GM12892 (cell line): ENCODE data around the gene KIF3B.
A peak's percentile ranks its signal among the peaks of the same experiment; 100 is the strongest.
"Not testable (repeated sequence)": the region's sequence is repeated elsewhere in the genome, so short reads cannot be mapped to it uniquely, and the experiment has no call there.

Source experiments
- DNase-seq: peaks from one replicate; pipeline ENCODE4 v3.0.0; 2011; ENCODE audit not compliant: insufficient read length
- FAIRE-seq: peaks from 2 replicates; lab custom pipeline; 2011; peaks lifted over from hg19 to GRCh38; lab: Jason Lieb, UNC
- POLR2A ChIP-seq: IDR thresholded peaks from 2 replicates; pipeline ENCODE4 v1.6.1; 2011; ENCODE audit warnings: low read depth, low read length, control low read depth
- POLR2AphosphoS5 ChIP-seq: IDR thresholded peaks from 2 replicates; pipeline ENCODE4 v1.6.1; 2011; ENCODE audit warnings: low read depth, low read length, control low read depth
- TAF1 ChIP-seq: IDR thresholded peaks from 2 replicates; pipeline ENCODE4 v1.6.1; 2011; ENCODE audit warnings: low read depth, mild to moderate bottlenecking, control low read depth, low read length, borderline replicate concordance

KIF3B gene

DNA sequence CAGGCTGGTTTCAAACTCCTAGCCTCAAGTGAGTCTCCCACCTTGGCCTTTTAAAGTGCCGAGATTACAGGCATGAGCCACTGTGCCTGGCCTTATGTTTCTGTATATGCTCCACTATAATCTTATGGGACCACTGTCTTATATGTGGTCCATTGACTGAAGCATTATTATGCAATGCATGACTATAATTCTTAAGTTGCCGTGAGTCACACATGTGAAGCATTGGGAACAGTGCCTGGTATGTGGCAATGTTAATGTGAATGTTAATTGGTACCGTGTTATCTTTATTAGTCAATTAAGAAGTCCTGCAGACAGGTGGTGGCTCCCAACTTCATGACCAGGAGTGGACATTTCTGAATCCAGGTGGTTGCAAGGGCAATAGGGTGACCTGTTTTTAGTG lies 66.0 kb downstream of the KIF3B start:
- DNase-seq (no peak), FAIRE-seq (peak; percentile 66)
- TF ChIP-seq TAF1 (no peak), POLR2A (no peak), POLR2AphosphoS5 (no peak)

DNA sequence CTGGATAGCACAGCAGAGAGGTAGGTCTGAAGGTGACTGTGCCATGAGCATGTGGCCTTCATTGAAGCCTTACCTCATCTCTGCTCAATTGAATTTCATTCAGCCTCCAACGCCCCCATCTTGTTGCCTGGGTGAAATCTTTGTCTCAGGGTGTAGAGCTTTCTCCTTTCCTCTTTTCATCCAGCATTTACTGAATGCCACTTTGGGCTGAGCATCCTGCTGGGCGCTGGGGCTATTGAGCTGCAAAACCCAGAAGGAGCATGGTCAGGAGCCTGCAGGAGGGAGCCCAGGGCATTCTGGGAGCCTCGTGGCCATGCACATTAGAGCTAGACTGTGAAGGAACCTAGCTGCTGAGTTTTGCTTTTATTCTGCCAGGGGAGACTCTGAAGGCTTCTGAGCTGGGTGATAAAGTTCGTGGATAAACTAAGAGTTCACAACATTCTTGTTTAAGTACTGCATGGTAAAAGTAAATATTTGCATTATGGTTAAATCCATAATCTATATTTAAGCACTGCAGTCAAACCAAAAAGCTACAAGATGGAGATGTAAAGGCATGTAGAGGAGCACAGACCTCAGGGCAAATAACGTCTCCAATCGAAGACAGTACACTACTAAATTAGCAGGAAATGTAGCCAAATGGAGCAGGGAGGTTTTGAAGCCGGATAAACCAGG lies 67.5 kb downstream of the KIF3B start:
- DNase-seq, result no peak
- no peak for FAIRE-seq
- TF ChIP-seq POLR2A (no peak), POLR2AphosphoS5 (no peak), TAF1 (no peak)

DNA sequence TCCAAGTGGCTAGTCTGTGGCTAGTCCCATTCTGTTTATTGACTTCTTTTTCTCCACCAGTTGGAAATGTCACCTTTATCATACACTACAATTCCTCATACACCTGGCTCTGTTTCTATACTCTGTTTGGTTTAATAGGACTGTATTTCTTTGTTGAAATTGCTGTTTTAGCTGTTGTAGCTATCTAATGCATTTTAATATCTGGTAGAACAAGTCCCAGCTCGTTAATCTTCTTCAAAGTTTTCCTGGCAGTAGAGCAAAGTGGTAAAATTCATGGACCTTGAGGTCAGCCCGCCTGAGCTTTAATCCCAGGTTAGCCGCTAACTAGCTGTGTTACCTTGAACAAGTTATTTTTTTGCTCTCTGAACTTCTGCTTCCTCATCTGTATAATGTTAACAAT lies 70.8 kb downstream of the KIF3B start:
- FAIRE-seq (no peak), DNase-seq (no peak)
- no peak for TF ChIP-seq POLR2AphosphoS5
- no peak for TF ChIP-seq TAF1
- no peak for TF ChIP-seq POLR2A

DNA sequence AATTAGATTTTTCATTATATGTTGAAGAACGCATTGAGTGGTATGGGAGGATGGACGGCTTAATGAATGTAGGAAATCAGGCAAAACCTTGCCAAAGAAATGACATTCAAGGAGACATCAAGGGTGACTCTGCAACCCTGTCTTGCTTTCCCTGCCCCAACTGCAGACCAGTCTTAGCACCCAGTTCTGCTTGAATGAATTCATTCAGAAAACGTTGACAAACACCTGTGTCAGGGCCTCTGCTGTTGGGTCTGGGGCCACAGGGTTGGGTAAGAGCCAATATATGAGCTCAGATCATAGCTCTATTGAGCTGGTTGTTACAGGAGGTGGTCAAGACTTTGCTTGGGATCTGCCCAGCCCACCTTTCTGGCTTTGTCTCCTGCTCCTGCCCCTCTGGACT lies 73.0 kb downstream of the KIF3B start:
- DNase-seq, result no peak
- TF ChIP-seq POLR2AphosphoS5 (no peak), POLR2A (no peak), TAF1 (no peak)
- no peak for FAIRE-seq

DNA sequence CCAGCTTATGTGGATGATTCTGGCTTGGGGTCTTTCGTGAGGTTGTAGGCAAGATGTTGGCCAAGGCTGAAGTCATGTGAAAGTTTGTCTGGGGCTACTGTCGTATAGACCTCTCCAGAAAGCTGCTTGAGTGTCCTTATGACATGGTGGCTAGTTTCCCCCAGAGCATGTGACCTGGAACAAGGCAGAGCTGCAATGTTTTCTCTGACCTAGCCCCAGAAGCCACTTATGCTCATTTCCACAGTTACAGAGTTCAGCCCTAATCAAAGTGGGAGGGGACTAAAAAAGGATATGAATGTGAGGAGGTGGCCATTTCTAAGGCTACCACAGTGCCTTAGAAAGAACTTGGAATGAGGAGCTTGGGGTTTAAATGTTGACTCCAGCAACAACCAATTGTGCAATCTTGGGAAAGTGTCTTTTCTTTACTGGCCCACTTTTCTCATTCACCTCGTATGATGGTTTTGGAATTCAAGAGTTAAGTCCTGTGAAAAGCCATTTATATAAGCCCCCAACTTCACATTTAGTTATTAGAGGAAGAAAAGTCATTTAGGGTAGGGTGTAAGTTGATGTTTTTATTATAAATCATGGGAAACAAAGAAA lies 74.8 kb downstream of the KIF3B start:
- FAIRE-seq (no peak), DNase-seq (no peak)
- no peak for TF ChIP-seq TAF1
- no peak for TF ChIP-seq POLR2AphosphoS5
- TF ChIP-seq POLR2A, result no peak

DNA sequence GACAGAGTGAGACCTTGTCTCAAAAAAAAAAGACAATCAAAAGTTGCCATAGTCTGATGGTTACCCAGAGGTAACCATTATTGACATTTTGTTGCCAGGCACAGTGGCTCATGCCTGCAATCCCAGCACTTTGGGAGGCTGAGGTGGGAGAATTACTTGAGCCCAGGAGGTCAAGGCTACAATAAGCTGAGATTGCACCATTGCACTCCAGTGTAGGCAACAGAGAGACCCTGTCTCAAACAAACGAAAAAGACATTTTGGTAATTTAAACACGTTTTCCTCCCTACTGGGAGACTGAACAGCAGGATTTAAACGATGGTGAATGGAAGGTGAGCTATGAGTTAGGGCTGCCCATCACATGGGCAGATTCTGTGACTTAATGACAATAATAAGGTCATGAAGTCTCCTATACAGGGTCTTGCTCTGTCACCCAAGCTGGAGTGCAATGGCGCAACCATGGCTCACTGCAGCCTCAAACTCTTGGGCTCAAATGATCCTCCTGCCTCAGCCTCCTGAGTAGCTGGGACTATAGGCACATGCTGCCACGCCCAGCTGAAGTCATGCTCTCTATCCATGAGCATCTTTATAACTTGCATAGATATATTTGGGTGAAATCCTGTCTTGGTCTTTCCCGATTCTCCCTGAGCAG lies 76.5 kb downstream of the KIF3B start:
- no peak for FAIRE-seq
- TF ChIP-seq POLR2A (no peak), TAF1 (no peak), POLR2AphosphoS5 (no peak)
- DNase-seq, result no peak

DNA sequence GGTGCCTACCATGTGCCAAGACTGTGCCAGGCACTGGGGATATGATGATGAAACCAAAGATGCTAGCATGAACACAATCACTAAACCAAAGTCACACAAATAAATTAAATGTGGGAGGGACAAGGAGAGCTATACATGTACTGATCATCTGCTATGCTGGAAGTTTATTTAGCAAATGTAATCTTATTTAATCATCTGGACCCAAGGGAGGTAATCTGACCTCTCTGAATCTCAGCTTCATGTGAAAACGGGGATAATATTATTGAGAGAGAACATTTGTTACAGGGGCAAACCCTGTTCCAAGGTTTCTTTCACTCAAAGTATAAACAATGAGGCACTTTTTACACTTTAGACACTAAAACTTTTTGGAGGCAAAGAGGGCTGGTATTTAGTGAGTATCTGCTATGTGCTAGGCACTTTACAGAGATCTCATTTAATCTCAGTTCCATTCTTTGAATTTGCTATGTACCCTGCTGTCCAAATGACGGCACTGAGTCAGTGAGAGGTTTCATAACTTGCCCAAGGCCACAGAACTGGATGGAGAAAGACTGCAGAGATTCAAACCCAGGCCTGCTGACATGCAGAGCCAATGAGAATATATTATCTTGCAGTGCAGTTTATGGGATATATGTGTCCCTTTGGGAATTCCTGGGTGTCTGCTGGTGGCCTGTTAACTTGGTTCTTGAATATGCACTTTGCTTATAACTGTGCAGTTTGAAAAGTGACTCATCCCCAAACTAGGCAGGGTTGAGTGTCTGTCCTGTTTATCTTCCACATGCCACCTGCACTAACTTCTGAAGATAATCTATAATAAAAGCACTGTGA lies 77.4 kb downstream of the KIF3B start:
- FAIRE-seq (peak; percentile 69), DNase-seq (no peak)
- TF ChIP-seq POLR2AphosphoS5 (0 out of 2 replicates have a peak, but pooled peaks have one; percentile 28), POLR2A (no peak)

DNA sequence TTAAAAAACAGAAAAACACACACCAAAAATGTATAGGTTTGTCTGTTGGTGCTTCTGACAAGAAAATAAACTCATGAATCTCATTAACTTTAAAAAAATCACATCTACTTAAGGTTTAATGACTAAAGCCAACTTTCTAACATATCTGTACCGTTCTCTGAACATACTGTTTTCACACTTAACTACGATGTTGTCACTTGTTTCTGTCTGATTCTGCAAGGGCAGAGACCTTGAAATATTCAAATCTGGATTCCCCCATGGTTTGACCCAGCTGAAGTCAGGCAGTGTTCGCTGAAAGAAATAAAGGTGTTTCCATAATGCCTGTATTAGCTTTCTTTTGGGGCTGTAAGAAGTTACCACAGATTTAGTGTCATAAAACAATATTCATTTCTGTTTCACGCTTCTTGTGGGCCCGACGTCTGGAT lies 78.0 kb downstream of the KIF3B start:
- FAIRE-seq (peak; percentile 21), DNase-seq (no peak)
- no peak for TF ChIP-seq POLR2AphosphoS5
- no peak for TF ChIP-seq TAF1
- no peak for TF ChIP-seq POLR2A

DNA sequence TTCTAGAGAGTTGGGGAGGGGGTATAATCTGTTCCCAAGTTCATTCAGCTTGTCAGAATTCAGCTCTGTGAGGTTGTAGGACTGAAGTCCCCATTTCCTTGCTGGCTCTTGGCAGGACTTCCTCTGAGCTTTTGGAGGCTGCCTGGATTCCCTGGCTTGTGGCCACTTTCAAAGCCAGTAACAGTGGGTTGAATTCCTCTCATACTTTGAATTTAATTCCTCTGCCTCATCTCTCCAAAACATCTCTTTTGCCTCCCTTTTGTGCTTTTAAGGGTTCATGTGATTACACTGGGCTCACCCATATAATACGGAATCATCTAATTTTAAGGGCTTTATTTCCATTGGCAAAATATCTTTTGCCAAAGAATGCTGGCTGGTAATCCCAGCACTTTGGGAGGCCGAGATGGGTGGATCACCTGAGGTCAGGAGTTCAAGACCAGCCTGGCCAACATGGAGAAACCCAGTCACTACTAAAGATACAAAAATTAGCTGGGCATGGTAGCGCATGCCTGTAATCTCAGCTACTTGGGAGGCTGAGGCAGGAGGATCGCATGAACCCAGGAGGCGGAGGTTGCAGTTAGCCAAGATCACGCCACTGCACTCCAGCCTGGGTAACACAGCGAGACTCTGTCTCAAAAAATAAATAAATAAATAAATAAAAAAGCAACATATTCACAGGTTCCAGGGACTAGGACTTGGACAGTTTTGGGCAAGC lies 78.6 kb downstream of the KIF3B start:
- FAIRE-seq, DNase-seq: not testable (repeated sequence)

DNA sequence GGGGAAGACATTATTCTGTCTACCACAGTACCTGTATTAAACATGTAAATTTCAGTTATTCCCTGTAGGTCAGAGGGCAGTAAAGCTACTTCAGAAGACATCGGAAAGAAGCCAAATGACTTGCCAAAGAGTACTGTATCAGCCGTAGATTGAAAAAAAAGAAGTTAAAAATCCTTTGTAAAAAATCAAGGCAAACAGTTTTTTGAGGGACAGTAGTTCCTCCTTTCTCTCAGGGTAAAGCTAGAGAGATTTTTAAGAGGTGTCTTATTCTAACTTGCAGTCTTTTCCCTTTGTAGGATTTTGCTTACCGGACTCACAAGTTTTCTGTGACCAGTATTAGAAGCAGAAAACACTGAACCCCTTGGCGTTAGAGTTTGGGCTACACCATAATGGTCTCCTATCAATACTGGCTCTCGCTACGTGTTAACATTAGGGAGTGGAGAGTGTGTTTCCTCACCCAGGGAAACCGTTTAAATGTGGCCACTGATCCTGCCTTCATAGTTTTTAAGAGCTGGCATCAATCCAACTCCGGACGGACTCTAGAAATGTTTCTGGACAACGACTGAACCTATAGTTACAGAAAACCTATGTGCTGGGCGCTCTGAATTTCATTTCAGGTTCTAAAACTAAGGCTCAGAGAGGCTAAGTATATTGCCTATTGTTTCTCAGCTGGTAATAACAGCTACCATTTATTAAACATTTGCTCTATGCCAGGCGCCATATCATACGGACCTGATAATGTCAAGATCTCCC lies 79.3 kb downstream of the KIF3B start:
- no peak for FAIRE-seq
- no peak; the same call in 1 of the 2 replicates for TF ChIP-seq POLR2AphosphoS5

More for the DNA sequence above, 79.3 kb downstream of the KIF3B start:
- DNase-seq, result no peak
